H1 (cell line): ENCODE results near the gene PAX6. TPM values are rescaled to one million over a fixed set of nuclear protein-coding genes. Genes with fewer than 3 reads are reported as not detected.

Experiments
- ASH2L ChIP-seq: fragments of 200-600, 300-600 bp; sonication (generic); IDR thresholded peaks from one replicate; pipeline ENCODE4 v1.7.1; 2017; ENCODE audit warnings: low read length
- CBX5 ChIP-seq: fragments of 300-800, 300-1000 bp; sonication (generic); IDR thresholded peaks from 2 replicates; pipeline ENCODE4 v1.7.1; 2016; ENCODE audit warnings: antibody characterized with exemption, low read length, low read depth
- CTBP2 ChIP-seq: IDR thresholded peaks from 2 replicates; pipeline ENCODE4 v1.7.0; 2011; ENCODE audit warnings: borderline replicate concordance, mild to moderate bottlenecking, moderate library complexity, mixed read lengths, low read length; ENCODE audit not compliant: insufficient read depth, insufficient read length
- HDAC2 ChIP-seq, 2 experiments: fragments of 300-600 bp in 1 of 2; sonication (generic) in 1 of 2; IDR thresholded peaks; 2 replicates each; pipeline ENCODE4 v1.6.1; 2011 to 2012; ENCODE audit warnings: low read depth in 2 of 2, low read length in 2 of 2, mild to moderate bottlenecking in 2 of 2, moderate library complexity in 2 of 2, borderline replicate concordance in 1 of 2, inconsistent platforms in 1 of 2
- KDM1A ChIP-seq: fragments of 200-600, 300-600 bp; sonication (generic); IDR thresholded peaks from 2 replicates; pipeline ENCODE4 v1.7.1; 2016; ENCODE audit warnings: mild to moderate bottlenecking, low read length, borderline replicate concordance
- MAFK ChIP-seq: IDR thresholded peaks from 2 replicates; pipeline ENCODE4 v1.6.1; 2012; ENCODE audit warnings: low read depth, mild to moderate bottlenecking, improper control_type of control experiment, low read length
- POLR2A ChIP-seq, 2 experiments: IDR thresholded peaks; 1 replicate in 1 of 2; 2 replicates in 1 of 2; pipeline ENCODE4 v1.6.1; 2011; ENCODE audit warnings: low read depth in 2 of 2, low read length in 2 of 2, mild to moderate bottlenecking in 2 of 2; ENCODE audit errors: control extremely low read depth in 1 of 2
- POLR2AphosphoS5 ChIP-seq: IDR thresholded peaks from 2 replicates; pipeline ENCODE4 v1.6.1; 2011; ENCODE audit warnings: low read depth, low read length
- POU5F1 ChIP-seq: IDR thresholded peaks from 2 replicates; pipeline ENCODE4 v1.6.1; 2011; ENCODE audit warnings: low read depth, mild to moderate bottlenecking, low read length, moderate library complexity
- RAD21 ChIP-seq, 2 experiments: IDR thresholded peaks in 1 of 2; conservative IDR thresholded peaks in 1 of 2; 2 replicates each; pipeline ENCODE4 v1.6.1; 2011; ENCODE audit warnings: low read depth in 2 of 2, low read length in 2 of 2, improper control_type of control experiment in 1 of 2, inconsistent platforms in 1 of 2, mild to moderate bottlenecking in 1 of 2, moderate library complexity in 1 of 2
- RXRA ChIP-seq: IDR thresholded peaks from 2 replicates; pipeline ENCODE4 v1.6.1; 2011; ENCODE audit warnings: low read depth, mild to moderate bottlenecking, low read length, moderate library complexity; ENCODE audit not compliant: insufficient read depth
- SIX5 ChIP-seq: IDR thresholded peaks from 2 replicates; pipeline ENCODE4 v1.6.1; 2011; ENCODE audit warnings: mild to moderate bottlenecking, low read depth, low read length
- SP4 ChIP-seq: IDR thresholded peaks from 2 replicates; pipeline ENCODE4 v1.6.1; 2012; ENCODE audit warnings: low read length, inconsistent platforms
- TAF1 ChIP-seq: IDR thresholded peaks from 2 replicates; pipeline ENCODE4 v1.6.1; 2011; ENCODE audit warnings: mild to moderate bottlenecking, low read depth, low read length
- TAF7 ChIP-seq: optimal IDR thresholded peaks from 2 replicates; pipeline ENCODE3; 2011; ENCODE audit warnings: low read depth, mild to moderate bottlenecking, inconsistent platforms, low read length, moderate library complexity, borderline replicate concordance
- TBP ChIP-seq: IDR thresholded peaks from 2 replicates; pipeline ENCODE4 v1.6.1; 2011; ENCODE audit warnings: low read depth, low read length, improper control_type of control experiment
- TCF12 ChIP-seq: IDR thresholded peaks from 2 replicates; pipeline ENCODE4 v1.6.1; 2011; ENCODE audit warnings: low read depth, mild to moderate bottlenecking, low read length
- polyA plus RNA-seq, 7 experiments: library from polyadenylated mRNA; depleted of rRNA in 3 of 7; stranded (reverse) in 5 of 7; unstranded in 2 of 7; fragments of >200 nt in 5 of 7; fragments of 200-250 nt in 2 of 7; gene quantifications; 1 replicate in 5 of 7; 2 replicates in 1 of 7; 4 replicates in 1 of 7; pipeline versions ENCODE4 v1.2.1 to v1.2.3, GENCODE V29; 2011 to 2013; ENCODE audit warnings: missing spikeins in 2 of 7, mixed read lengths in 2 of 7
- total RNA-seq: library from RNA; stranded (reverse); fragmentation: NEBNext Ultra II Directional; extraction: Animal tissue kit (Norgen Biotek cat#: 25700); gene quantifications from 2 replicates; pipeline ENCODE4 v1.2.1, GENCODE V29; 2021
- TF ChIP-seq, protein P1 (sequence below): IDR thresholded peaks from 2 replicates; pipeline ENCODE4 v1.6.1; 2012; ENCODE audit warnings: low read length, inconsistent platforms

The PAX6 gene
- total and polyA plus RNA-seq, 2 of the 8 experiments (the other 6 are each of a cell fraction or from before 2014, with no cell fraction given) = 0.30 to 0.65 TPM

DNA sequence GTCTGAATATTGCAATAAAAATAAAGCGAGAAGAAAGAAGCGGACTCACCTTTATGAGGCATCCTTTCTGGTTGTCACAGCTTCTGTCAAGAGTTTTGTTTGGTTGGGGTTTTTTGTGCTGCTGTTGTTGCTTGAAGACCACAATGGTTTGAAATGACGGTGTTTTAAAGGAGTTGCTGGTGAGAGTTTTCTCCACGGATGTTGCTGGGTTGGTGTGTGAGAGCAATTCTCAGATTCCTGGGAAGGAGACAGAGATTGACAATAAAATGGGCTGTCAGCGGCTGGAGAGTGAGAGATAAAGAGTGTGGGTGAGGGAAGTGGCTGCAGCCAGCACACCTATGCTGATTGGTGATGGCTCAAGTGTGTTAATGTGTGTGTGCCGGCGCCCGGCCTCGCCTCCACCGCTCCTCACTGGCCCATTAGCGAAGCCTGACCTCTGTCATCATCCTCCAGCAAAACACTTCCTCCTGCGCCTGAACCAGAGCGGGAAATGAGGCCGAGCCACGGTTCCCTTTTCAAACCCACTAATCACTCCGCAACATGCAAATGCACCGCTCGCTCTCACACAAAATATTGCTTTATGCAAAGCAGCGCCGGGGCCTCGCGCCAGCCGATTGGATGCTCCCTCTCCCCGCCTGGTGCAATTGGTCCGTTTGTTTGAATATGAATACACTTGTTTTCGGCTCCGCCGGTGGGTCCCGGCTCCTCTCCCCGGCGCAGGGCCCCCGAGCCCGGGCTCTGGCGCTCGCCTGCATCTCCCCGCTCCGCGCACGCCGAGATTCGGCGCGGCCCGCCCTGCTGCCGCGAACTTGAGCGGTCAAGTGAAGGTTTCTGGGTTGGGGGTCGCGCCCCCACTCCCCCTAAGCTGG is at the start of gene PAX6 (continued):
- TF ChIP-seq POU5F1 = no peak
- TF ChIP-seq MAFK = no peak
- TF ChIP-seq TBP = no peak
- TF ChIP-seq, protein P1, sequence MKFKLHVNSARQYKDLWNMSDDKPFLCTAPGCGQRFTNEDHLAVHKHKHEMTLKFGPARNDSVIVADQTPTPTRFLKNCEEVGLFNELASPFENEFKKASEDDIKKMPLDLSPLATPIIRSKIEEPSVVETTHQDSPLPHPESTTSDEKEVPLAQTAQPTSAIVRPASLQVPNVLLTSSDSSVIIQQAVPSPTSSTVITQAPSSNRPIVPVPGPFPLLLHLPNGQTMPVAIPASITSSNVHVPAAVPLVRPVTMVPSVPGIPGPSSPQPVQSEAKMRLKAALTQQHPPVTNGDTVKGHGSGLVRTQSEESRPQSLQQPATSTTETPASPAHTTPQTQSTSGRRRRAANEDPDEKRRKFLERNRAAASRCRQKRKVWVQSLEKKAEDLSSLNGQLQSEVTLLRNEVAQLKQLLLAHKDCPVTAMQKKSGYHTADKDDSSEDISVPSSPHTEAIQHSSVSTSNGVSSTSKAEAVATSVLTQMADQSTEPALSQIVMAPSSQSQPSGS = no peak
- no peak for TF ChIP-seq RAD21 (IDR thresholded peaks at IDR 0.05 in 1 of 2, conservative IDR thresholded peaks at IDR 0.05 in 1 of 2; ENCODE audit: low read depth in 2 of 2, low read length in 2 of 2)
- no peak for TF ChIP-seq KDM1A
- no peak for TF ChIP-seq TCF12
- no peak for TF ChIP-seq CBX5
- TF ChIP-seq RXRA = no peak
- no peak for TF ChIP-seq ASH2L
- TF ChIP-seq SP4 = no peak
- no peak for TF ChIP-seq HDAC2 (IDR thresholded peaks at IDR 0.05; ENCODE audit: borderline replicate concordance in 1 of 2, low read depth in 2 of 2, low read length in 2 of 2)
- TF ChIP-seq POLR2A (IDR thresholded peaks at IDR 0.05; ENCODE audit: control extremely low read depth in 1 of 2, low read depth in 2 of 2, low read length in 2 of 2) = no peak
- TF ChIP-seq SIX5 = no peak
- no peak for TF ChIP-seq TAF1
- peak; percentile 92 for TF ChIP-seq CTBP2
- no peak for TF ChIP-seq TAF7
- TF ChIP-seq POLR2AphosphoS5 = no peak
